Lung (tissue), 12 donors: ENCODE measurements around the gene GDNF. TPM values are rescaled to one million over a fixed set of nuclear protein-coding genes. Genes with fewer than 3 reads are reported as not detected.

Source experiments
- ATAC-seq: fragments of 200-7000 bp; cut with Tn5 transposase; one replicate; pipeline ENCODE4 v1.9.1; 2020; ENCODE audit warnings: moderate number of reproducible peaks; ENCODE audit not compliant: insufficient read depth, low FRiP score
- DNase-seq, 3 donors: peaks; one replicate each; pipeline ENCODE4 v3.0.0-alpha.2; 2013 to 2017
- H3K27ac ChIP-seq, 2 donors: one replicate each; pipeline ENCODE4 v1.5.1; 2013; ENCODE audit warnings: mild to moderate bottlenecking in 2 of 2, moderate library complexity in 2 of 2, control low read depth in 1 of 2, inconsistent platforms in 1 of 2, low read depth in 1 of 2, low read length in 1 of 2
- H3K27me3 ChIP-seq, 3 donors: one replicate each; pipeline ENCODE4 v1.5.1; 2013; ENCODE audit warnings: low read length in 2 of 3; ENCODE audit not compliant: control insufficient read depth in 3 of 3, insufficient read depth in 3 of 3
- H3K36me3 ChIP-seq, 4 donors: one replicate each; pipeline ENCODE4 v1.5.1; 2013; ENCODE audit warnings: low read length in 4 of 4, mild to moderate bottlenecking in 1 of 4, moderate library complexity in 1 of 4; ENCODE audit not compliant: control insufficient read depth in 4 of 4, insufficient read depth in 4 of 4
- H3K4me1 ChIP-seq, 5 donors: one replicate each; pipeline ENCODE4 v1.5.1; 2013; ENCODE audit warnings: low read length in 5 of 5, mild to moderate bottlenecking in 2 of 5, moderate library complexity in 1 of 5; ENCODE audit not compliant: control insufficient read depth in 5 of 5, insufficient read depth in 5 of 5
- H3K4me3 ChIP-seq: one replicate; pipeline ENCODE4 v1.5.1; 2013; ENCODE audit warnings: mild to moderate bottlenecking, control low read depth, moderate library complexity
- H3K9ac ChIP-seq, 2 donors: one replicate each; pipeline ENCODE4 v1.5.1; 2013; ENCODE audit warnings: low read length in 2 of 2, control low read depth in 1 of 2; ENCODE audit not compliant: insufficient read depth in 1 of 2
- H3K9me3 ChIP-seq, 4 donors: one replicate each; pipeline ENCODE4 v1.5.1; 2013; ENCODE audit warnings: low read length in 3 of 4, mild to moderate bottlenecking in 1 of 4, moderate library complexity in 1 of 4; ENCODE audit not compliant: control insufficient read depth in 4 of 4, insufficient read depth in 3 of 4
- WGBS, 2 donors: extraction: QIAGEN DNeasy Blood & Tissue Kit; methylation state at CpG; one replicate each; pipeline ENCODE4 v1.1.7; 2013; 5-methylcytosine and 5-hydroxymethylcytosine counted together
- polyA plus RNA-seq, 2 donors: library from polyadenylated mRNA; stranded (reverse); fragments of 200-250 nt; gene quantifications; one replicate each; pipeline ENCODE4 v1.2.1, GENCODE V29; 2013
- total RNA-seq, 2 donors: library from RNA; depleted of rRNA in 1 of 2; stranded (reverse); fragments of >200 nt in 1 of 2; gene quantifications; one replicate each; pipeline ENCODE4 v1.2.1, GENCODE V29; 2014 to 2021
- TF ChIP-seq, protein P1 (sequence below): IDR thresholded peaks from 2 replicates; pipeline ENCODE4 v1.5.1; 2012; ENCODE audit warnings: mild to moderate bottlenecking; ENCODE audit errors: control extremely low read depth, extremely low read depth
- donor health status: control.
- donor health status: control.
- donor health status: Bipolar disorder and iron deficiency.
- donor health status: healthy.
- donor health status: DM: yes; HTN: yes; CAD: no.

Gene GDNF
- total and polyA plus RNA-seq, 4 donors, result 0.05 TPM; not detected in 3

- Histone ChIP-seq H3K27ac (no peak overlapping the region), H3K36me3 (no peaks in the 10 kb centered on the region), H3K9ac (no peak overlapping the region), H3K9me3 (peaks cover 0 to 4% (median 1%) of the 10 kb centered on the region in 4 donors), H3K27me3 (no peaks in the 10 kb centered on the region), H3K4me3 (no peak overlapping the region), H3K4me1 (no peaks in the 10 kb centered on the region)
- DNase-seq (no peak), ATAC-seq (no peak)
- TF ChIP-seq, protein P1, sequence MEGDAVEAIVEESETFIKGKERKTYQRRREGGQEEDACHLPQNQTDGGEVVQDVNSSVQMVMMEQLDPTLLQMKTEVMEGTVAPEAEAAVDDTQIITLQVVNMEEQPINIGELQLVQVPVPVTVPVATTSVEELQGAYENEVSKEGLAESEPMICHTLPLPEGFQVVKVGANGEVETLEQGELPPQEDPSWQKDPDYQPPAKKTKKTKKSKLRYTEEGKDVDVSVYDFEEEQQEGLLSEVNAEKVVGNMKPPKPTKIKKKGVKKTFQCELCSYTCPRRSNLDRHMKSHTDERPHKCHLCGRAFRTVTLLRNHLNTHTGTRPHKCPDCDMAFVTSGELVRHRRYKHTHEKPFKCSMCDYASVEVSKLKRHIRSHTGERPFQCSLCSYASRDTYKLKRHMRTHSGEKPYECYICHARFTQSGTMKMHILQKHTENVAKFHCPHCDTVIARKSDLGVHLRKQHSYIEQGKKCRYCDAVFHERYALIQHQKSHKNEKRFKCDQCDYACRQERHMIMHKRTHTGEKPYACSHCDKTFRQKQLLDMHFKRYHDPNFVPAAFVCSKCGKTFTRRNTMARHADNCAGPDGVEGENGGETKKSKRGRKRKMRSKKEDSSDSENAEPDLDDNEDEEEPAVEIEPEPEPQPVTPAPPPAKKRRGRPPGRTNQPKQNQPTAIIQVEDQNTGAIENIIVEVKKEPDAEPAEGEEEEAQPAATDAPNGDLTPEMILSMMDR, result no peak
- 93 to 99% methylated on average over 2 of the region's 2 CpGs for WGBS, 2 donors
These were observed 68.1 kb downstream of the GDNF start for GRCh38 chr5:37771731-37772130.

GRCh38 chr5:37771203-37771611 is 68.6 kb downstream of the GDNF start:
- no peak overlapping the region for H3K27ac ChIP-seq
- peaks cover 0 to 4% (median 1%) of the 10 kb centered on the region in 4 donors for H3K9me3 ChIP-seq
- H3K9ac ChIP-seq, result no peak overlapping the region
- no peaks in the 10 kb centered on the region for H3K27me3 ChIP-seq
- WGBS, 2 donors, result 64 to 69% methylated on average over 3 of the region's 3 CpGs
- H3K36me3 ChIP-seq, result no peaks in the 10 kb centered on the region
- ATAC-seq, result peak; percentile 27
- H3K4me3 ChIP-seq, result no peak overlapping the region
- DNase-seq, result no peak
- TF ChIP-seq, protein P1, result no peak
- H3K4me1 ChIP-seq, result no peaks in the 10 kb centered on the region

DNA sequence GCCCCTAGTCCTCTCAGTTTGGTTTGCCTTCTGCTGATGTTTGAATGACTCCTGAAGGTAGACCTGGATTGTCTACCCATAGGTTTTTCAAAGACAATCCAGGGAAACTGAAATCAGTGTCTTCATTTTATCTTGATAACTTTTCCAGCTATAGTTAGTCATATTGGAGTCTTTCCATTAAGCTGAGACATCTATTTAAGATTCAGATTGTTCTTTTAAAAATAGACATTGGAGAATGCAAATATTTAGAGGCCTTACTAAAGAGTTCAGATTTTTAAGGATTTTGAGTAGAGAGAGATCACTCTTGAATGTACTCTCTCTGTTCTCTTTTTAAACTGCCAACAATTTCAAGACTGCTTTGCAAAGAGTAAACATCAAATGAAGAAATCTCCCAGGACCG is 69.1 kb downstream of the GDNF start:
- DNase-seq (no peak), ATAC-seq (no peak)
- Histone ChIP-seq H3K27ac (no peak overlapping the region), H3K27me3 (no peaks in the 10 kb centered on the region), H3K36me3 (no peaks in the 10 kb centered on the region), H3K9me3 (peaks cover 0 to 4% (median 1%) of the 10 kb centered on the region in 4 donors), H3K4me1 (no peaks in the 10 kb centered on the region), H3K4me3 (no peak overlapping the region), H3K9ac (no peak overlapping the region)
- TF ChIP-seq, protein P1, result no peak
- WGBS, 2 donors, result 8 to 20% methylated on average over 1 of the region's 1 CpG

DNA sequence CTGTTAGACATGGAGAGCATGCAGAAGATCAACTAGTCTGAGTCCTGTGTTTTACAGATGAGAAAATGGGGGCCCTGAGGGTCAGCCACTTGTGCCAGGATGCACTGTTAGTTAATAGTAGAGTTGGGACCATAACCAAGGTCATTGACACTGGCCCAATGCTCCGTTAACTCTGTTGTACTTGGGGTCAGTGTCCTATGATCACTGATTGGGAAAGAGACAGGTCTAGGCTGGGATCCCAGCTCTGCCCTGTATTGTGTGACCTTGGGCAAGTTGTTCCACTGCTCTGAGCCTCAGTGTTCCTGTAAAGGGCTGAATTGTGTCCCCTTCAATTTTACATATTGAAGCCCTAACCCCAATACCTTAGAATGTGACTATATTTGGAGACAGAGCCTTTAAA is 70.0 kb downstream of the GDNF start:
- DNase-seq, result no peak
- Histone ChIP-seq H3K4me1 (no peaks in the 10 kb centered on the region), H3K36me3 (no peaks in the 10 kb centered on the region), H3K9me3 (peaks cover 0 to 4% (median 1%) of the 10 kb centered on the region in 4 donors), H3K27me3 (no peaks in the 10 kb centered on the region), H3K27ac (no peak overlapping the region), H3K4me3 (no peak overlapping the region), H3K9ac (no peak overlapping the region)
- no peak for ATAC-seq
- 84 to 88% methylated on average over 1 of the region's 1 CpG for WGBS, 2 donors
- TF ChIP-seq, protein P1, result no peak
